Measurements from ENCODE around the gene SEMA5B.

GRCh38 chr3:123044981-123045763 is 17.6 kb upstream of the SEMA5B start:
- TF ChIP-seq CTCF (IDR thresholded peaks at IDR 0.05 in 2 of 3, conservative IDR thresholded peaks at IDR 0.05 in 1 of 3; ENCODE audit: insufficient read depth in 2 of 3, low read depth in 1 of 3, low read length in 3 of 3), result no peak
- no peak for TF ChIP-seq FUS (optimal IDR thresholded peaks at IDR 0.05; ENCODE audit: low read depth, low read length)

All from K562 (cell line).